Muscle of leg (tissue), 11 donors: ENCODE data around the gene TEX51. TPM values are rescaled to one million over a fixed set of nuclear protein-coding genes. Genes with fewer than 3 reads are reported as not detected.

Source experiments
- DNase-seq: peaks from one replicate; pipeline ENCODE4 v3.0.0; 2013
- H3K27ac ChIP-seq: one replicate; pipeline ENCODE4 v1.5.1; 2013; ENCODE audit warnings: mild to moderate bottlenecking, low read length, control low read depth
- H3K27me3 ChIP-seq: one replicate; pipeline ENCODE4 v1.6.1; 2013; ENCODE audit warnings: low read length; ENCODE audit not compliant: control insufficient read depth, insufficient read depth
- H3K36me3 ChIP-seq: one replicate; pipeline ENCODE4 v1.6.1; 2013; ENCODE audit warnings: low read length; ENCODE audit not compliant: control insufficient read depth, insufficient read depth
- H3K4me1 ChIP-seq: one replicate; pipeline ENCODE4 v1.6.1; 2013; ENCODE audit warnings: low read length; ENCODE audit not compliant: control insufficient read depth, insufficient read depth
- H3K4me3 ChIP-seq: one replicate; pipeline ENCODE4 v1.5.1; 2013; ENCODE audit warnings: low read length, control low read depth
- H3K9me3 ChIP-seq: replicated peaks from 2 replicates; pipeline ENCODE4 v1.6.1; 2013; ENCODE audit warnings: low read depth, low read length; ENCODE audit not compliant: control insufficient read depth
- WGBS: methylation state at CpG from one replicate; pipeline ENCODE4 v1.1.5; 2013; ENCODE audit warnings: missing lambda C conversion rate; ENCODE audit not compliant: insufficient coverage; 5-methylcytosine and 5-hydroxymethylcytosine counted together
- polyA plus RNA-seq, 8 donors: library from polyadenylated mRNA; unstranded; fragments of 120-200 nt; gene quantifications; one replicate each; pipeline versions ENCODE4 v1.2.1 to v1.2.3, GENCODE V29; 2013; ENCODE audit warnings: inconsistent platforms in 1 of 8, low replicate concordance in 1 of 8; ENCODE audit not compliant: insufficient read length in 8 of 8, insufficient read depth in 1 of 8
- total RNA-seq: library from RNA; stranded (reverse); fragments of 120-200 nt; gene quantifications from one replicate; pipeline ENCODE4 v1.2.4, GENCODE V29; 2013

The TEX51 gene
- total and polyA plus RNA-seq, 9 donors, result not detected

DNA sequence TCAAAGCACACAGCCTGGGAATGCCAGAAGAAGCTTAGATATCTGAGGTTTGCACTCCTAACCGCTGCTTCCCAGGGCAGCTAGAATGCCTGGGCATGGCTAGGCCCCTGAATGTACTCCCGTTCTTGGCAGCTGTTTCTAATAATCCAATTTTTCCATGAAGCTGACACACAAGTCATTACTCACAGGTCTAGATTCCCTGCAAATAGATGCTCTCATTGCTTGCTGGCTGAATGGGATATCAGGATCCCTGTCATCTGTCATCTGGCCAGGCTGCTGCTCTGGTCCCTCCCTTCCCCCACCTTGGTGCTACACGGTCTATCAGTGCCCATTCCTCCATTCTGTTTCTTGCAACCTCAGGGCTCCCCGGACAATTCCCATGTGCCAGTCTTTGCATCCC lies 40.7 kb upstream of the TEX51 start:
- H3K4me1 ChIP-seq, result peaks cover 16% of the 10 kb centered on the region
- WGBS, result 47% methylated on average over 3 of the region's 4 CpGs
- H3K36me3 ChIP-seq, result no peaks in the 10 kb centered on the region
- no peaks in the 10 kb centered on the region for H3K27me3 ChIP-seq
- no peak overlapping the region for H3K4me3 ChIP-seq
- peak; percentile 28 for DNase-seq
- H3K9me3 ChIP-seq, result no peaks in the 10 kb centered on the region
- no peak overlapping the region for H3K27ac ChIP-seq

DNA sequence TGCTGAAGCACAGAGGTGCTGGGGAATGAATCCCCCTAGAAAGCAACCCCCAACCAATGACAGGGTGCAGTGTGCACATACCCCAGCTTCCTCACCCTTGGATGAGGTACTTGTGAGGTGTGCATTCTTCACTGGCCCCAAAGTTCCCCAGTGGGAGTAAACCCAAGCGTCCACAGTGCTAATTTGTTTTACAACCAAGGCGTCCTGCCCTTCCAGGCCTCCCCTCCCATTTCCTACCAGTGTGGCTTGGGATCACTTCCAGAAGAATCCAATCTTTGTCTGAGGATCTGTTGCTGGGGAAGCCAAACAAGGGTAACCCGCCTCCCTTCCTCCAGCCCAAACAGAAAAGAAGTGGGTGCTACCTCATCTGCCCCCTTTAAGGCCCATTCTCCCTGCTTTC lies 40.3 kb upstream of the TEX51 start:
- Histone ChIP-seq H3K9me3 (no peaks in the 10 kb centered on the region), H3K36me3 (no peaks in the 10 kb centered on the region), H3K27me3 (no peaks in the 10 kb centered on the region), H3K4me1 (peaks cover 16% of the 10 kb centered on the region), H3K27ac (no peak overlapping the region), H3K4me3 (no peak overlapping the region)
- no CpG with 5 or more reads among the region's 3 CpGs for whole genome bisulfite sequencing
- DNase-seq, result no peak

DNA sequence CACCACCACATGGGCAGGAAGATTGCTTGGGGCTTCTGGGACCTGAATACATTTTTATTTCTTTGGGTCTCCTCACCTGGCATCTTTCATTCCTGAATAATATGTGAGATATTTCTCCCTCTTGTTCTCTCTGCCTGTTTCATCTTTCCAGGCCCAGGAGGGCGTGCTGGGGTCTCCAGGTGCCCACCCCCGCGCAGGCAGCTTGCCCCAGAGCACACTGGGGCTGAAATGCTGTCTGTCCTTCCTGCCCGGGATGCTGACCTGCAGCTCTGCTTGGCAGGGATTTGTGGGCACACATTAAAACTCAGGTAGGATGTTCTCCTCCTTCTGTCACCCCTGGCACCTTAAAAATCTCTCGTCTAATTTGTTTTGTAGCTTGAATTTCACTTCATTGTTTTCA lies 39.7 kb upstream of the TEX51 start:
- Histone ChIP-seq H3K36me3 (no peaks in the 10 kb centered on the region), H3K4me3 (no peak overlapping the region), H3K4me1 (peaks cover 16% of the 10 kb centered on the region), H3K9me3 (no peaks in the 10 kb centered on the region), H3K27ac (no peak overlapping the region), H3K27me3 (no peaks in the 10 kb centered on the region)
- WGBS, result 52% methylated on average over 4 of the region's 5 CpGs
- DNase-seq, result no peak

DNA sequence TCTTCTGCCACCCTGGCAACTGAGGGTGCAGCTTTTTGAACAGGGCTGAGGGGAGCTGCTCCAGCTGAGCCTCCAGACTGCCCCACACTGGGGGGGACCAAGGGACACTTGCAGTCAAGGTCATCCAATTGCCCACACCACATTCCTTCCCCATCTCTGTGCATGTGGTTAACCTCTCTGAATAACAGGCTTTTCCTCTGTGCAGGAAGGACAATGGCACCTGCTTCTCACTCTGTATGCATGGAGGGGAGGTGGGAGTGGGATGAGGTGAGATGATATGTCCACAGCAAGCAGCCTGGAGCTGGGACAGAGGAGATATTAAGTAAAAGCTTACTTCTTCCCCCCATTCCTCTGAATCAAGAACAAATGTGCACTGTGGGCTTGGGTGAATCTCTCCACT lies 39.1 kb upstream of the TEX51 start:
- no peak overlapping the region for H3K4me3 ChIP-seq
- peaks cover 16% of the 10 kb centered on the region for H3K4me1 ChIP-seq

DNA sequence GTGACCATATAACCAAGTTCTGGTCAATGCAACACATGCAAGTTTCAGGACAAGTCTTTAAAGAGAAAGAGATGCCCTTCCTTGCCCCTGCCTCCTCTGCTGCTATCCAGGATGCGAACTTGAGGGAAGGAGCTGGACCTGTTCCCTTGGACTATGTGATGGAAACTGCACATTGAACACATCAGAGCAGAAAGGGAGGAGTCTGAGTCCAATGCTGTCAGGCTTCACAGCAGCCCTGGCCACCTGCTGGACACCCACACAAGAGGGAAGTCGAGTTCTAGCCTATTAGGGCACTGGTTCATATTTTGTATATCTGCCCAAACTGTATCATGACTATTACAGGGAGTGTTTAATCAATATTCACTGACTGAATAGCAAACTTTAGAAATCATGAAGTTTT lies 38.3 kb upstream of the TEX51 start:
- peak; percentile 51 for DNase-seq
- 60% methylated on average over 1 of the region's 2 CpGs for WGBS
- peaks cover 16% of the 10 kb centered on the region for H3K4me1 ChIP-seq
- no peak overlapping the region for H3K27ac ChIP-seq
- no peaks in the 10 kb centered on the region for H3K9me3 ChIP-seq
- H3K4me3 ChIP-seq, result no peak overlapping the region
- H3K36me3 ChIP-seq, result no peaks in the 10 kb centered on the region
- no peaks in the 10 kb centered on the region for H3K27me3 ChIP-seq

More for the DNA sequence above, 39.1 kb upstream of the TEX51 start:
- no peak for DNase-seq
- Histone ChIP-seq H3K9me3 (no peaks in the 10 kb centered on the region), H3K27ac (no peak overlapping the region), H3K36me3 (no peaks in the 10 kb centered on the region), H3K27me3 (no peaks in the 10 kb centered on the region)

DNA sequence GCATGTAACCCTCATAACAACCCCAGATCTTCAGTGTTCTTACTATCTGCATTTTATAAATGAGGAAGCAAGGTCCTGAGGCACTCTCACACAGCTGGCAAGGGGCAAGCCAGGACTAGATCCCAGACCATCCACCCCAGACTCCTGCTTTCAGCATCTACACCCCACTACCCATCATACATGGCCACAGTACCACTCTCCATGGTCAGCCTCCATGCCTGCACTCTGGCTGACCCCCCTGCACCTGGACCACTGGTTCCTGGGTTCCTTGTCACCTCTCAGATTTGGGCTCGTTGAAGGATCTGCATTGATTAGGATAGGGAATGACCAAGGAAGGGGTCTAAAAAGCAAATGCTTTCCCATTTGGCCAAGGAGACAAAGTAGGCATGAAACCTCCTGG lies 36.0 kb upstream of the TEX51 start:
- no peak for DNase-seq
- no peak overlapping the region for H3K4me3 ChIP-seq
- no peak overlapping the region for H3K27ac ChIP-seq
- peaks cover 6% of the 10 kb centered on the region for H3K4me1 ChIP-seq
- H3K36me3 ChIP-seq, result no peaks in the 10 kb centered on the region
- 80% methylated on average over 1 of the region's 1 CpG for WGBS
- H3K9me3 ChIP-seq, result no peaks in the 10 kb centered on the region
- no peaks in the 10 kb centered on the region for H3K27me3 ChIP-seq

DNA sequence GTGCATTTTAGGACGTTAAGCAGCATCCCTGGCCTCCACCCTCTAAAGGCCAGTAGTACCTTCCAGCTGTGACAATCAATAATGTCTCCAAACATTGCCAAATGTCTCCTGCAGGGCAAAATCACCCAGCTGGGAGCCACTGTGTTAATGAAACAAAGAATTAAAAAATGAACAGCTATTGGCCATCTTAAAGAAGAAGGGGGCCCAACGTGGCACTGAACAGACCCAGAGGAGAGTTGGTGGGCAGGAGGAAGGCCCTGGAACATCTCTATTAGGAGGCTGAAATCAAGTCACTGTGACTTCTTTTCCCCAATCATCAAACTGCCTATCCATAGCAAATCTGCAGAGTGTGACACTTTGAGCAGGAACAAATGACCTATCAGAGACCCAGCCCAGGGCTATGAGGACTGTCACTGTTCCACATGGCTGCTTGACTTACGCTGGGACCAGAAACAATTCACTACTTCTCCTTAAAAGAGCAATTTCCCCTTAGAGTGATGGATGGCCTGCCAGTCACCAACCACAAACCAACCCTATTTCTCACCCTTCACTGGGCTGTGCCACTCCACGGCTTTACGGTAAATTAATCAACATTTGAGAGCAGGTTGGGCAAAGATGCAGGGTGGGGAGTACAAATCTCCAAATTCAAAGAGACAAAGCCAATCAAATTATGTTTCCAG lies 35.2 kb upstream of the TEX51 start:
- no peaks in the 10 kb centered on the region for H3K4me1 ChIP-seq
- no peak for DNase-seq
- no peaks in the 10 kb centered on the region for H3K27me3 ChIP-seq
- H3K36me3 ChIP-seq, result no peaks in the 10 kb centered on the region
- 70% methylated on average over 1 of the region's 5 CpGs for WGBS
- H3K4me3 ChIP-seq, result no peak overlapping the region
- H3K9me3 ChIP-seq, result no peaks in the 10 kb centered on the region
- no peak overlapping the region for H3K27ac ChIP-seq

DNA sequence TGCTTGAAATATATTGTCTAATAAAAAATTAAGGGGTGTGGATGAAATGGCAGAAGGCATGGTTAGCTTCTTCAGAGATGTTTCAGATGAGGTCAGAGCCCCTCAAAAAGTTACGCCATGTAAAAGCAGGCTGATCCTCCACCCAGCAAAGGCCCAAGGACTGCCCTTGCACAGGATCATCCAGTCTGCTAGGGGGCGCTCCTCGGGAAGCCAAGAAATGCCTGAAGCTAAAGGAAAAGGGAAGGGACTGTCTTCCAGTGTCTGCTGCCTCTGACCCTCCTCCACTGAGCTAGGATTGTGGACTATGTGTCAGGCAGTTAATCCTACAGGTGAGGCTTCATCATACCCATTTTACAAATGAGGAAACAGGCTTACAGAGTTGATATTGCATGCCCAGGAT lies 33.8 kb upstream of the TEX51 start:
- 31% methylated on average over 2 of the region's 3 CpGs for WGBS
- Histone ChIP-seq H3K36me3 (no peaks in the 10 kb centered on the region), H3K9me3 (no peaks in the 10 kb centered on the region), H3K27ac (no peak overlapping the region), H3K4me3 (no peak overlapping the region), H3K4me1 (no peaks in the 10 kb centered on the region), H3K27me3 (no peaks in the 10 kb centered on the region)
- no peak for DNase-seq

DNA sequence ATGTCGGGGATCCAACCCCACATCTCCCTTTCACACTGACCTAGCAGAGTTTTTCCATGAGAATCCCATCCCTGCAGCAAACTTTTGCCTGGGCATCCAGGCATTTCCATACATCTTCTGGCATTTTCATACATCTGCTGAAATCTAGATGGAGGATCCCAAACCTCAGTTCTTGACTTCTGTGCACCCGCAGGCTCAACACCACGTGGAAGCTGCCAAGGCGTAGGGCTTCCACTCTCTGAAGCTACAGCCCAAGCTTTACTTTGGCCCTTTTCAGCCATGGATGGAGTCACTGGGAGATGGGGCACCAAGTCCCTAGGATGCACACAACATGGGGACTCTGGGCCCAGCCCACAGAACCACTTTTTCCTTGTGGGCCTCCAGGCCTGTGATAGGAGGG lies 32.2 kb upstream of the TEX51 start:
- Histone ChIP-seq H3K27me3 (no peaks in the 10 kb centered on the region), H3K36me3 (no peaks in the 10 kb centered on the region), H3K4me3 (no peak overlapping the region), H3K4me1 (no peaks in the 10 kb centered on the region), H3K9me3 (no peaks in the 10 kb centered on the region), H3K27ac (no peak overlapping the region)
- DNase-seq, result no peak
- WGBS, result 90% methylated on average over 4 of the region's 4 CpGs

DNA sequence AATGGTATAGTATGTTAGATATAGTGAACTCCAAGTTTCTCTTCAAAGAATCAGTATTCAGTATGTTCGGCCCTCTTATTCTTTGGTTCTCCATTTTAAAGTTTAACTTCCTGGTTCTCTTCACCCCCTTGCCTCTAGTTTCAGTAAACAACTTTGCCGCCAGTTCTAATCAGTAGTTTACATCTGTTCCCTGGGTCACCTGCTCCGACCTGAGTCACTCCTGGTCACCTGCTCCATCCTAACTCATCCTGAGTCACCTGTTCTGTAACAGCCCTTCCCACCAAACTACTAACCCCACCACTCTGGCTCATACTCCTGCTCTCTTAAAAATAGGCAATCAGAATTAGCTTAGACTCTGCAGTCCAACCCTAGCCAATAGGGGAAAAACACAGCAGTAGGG lies 23.7 kb upstream of the TEX51 start:
- Histone ChIP-seq H3K9me3 (peaks cover 4% of the 10 kb centered on the region), H3K4me3 (no peak overlapping the region), H3K4me1 (no peaks in the 10 kb centered on the region), H3K27ac (no peak overlapping the region), H3K27me3 (no peaks in the 10 kb centered on the region), H3K36me3 (no peaks in the 10 kb centered on the region)
- 88% methylated on average over 3 of the region's 3 CpGs for WGBS
- no peak for DNase-seq

DNA sequence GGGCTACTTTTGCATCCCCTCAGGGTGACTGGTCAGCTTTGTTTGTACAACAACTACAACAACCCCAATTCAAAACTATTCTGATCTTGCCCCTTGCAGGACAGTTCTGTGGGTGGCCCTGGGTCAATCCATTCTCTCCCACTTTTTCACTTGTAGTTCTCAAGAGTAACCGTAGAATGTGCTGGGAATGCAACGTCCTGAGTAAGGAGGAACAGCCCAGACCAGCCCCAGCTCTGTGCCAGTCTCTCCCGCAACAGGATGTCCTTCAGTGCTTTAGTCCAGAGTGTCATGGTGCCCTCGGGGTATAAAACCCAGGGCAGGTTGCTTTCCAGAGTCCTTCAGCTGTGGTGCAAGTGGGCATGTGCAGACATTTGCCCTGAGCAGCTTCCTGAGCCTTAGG lies 22.1 kb upstream of the TEX51 start:
- no peak overlapping the region for H3K4me3 ChIP-seq
- H3K27ac ChIP-seq, result no peak overlapping the region
- WGBS, result 82% methylated on average over 4 of the region's 4 CpGs
- no peaks in the 10 kb centered on the region for H3K27me3 ChIP-seq
- H3K4me1 ChIP-seq, result peaks cover 6% of the 10 kb centered on the region
- no peaks in the 10 kb centered on the region for H3K36me3 ChIP-seq
- DNase-seq, result no peak
- peaks cover 4% of the 10 kb centered on the region for H3K9me3 ChIP-seq
